Neutrophil (primary cell): Measurements from ENCODE around the gene POLN.

ENCODE experiments used
- H3K27ac ChIP-seq: fragments of 200-600 bp; sonication (generic); 2 replicates; pipeline ENCODE4 v1.5.1; 2016; ENCODE audit warnings: mild to moderate bottlenecking, moderate library complexity
- H3K27me3 ChIP-seq: fragments of 200-600 bp; sonication (generic); 2 replicates; pipeline ENCODE4 v1.6.0; 2016; ENCODE audit warnings: mild to moderate bottlenecking
- H3K36me3 ChIP-seq: fragments of 200-600 bp; sonication (generic); 2 replicates; pipeline ENCODE4 v1.5.1; 2017
- H3K4me1 ChIP-seq, 2 experiments: fragments of 200-600 bp in 1 of 2; sonication (generic) in 1 of 2; 1 replicate in 1 of 2; 2 replicates in 1 of 2; pipeline versions ENCODE4 v1.5.1 to v1.6.1; 2013 to 2016; ENCODE audit warnings: low read depth in 1 of 2, low read length in 1 of 2, mild to moderate bottlenecking in 1 of 2, moderate library complexity in 1 of 2; ENCODE audit not compliant: control insufficient read depth in 1 of 2, insufficient read depth in 1 of 2
- H3K4me3 ChIP-seq, 2 experiments: fragments of 200-600 bp in 1 of 2; sonication (generic) in 1 of 2; 1 replicate in 1 of 2; 2 replicates in 1 of 2; pipeline ENCODE4 v1.5.1; 2013 to 2016; ENCODE audit warnings: low read depth in 1 of 2, low read length in 1 of 2, mild to moderate bottlenecking in 1 of 2, moderate library complexity in 1 of 2
- H3K9me3 ChIP-seq: fragments of 200-600 bp; sonication (generic); 2 replicates; pipeline ENCODE4 v1.5.1; 2016
- TF ChIP-seq, protein P1 (sequence below): fragments of 200-600 bp; sonication (generic); IDR thresholded peaks from 2 replicates; pipeline ENCODE4 v1.5.1; 2016; ENCODE audit warnings: antibody characterized with exemption

Gene POLN

DNA sequence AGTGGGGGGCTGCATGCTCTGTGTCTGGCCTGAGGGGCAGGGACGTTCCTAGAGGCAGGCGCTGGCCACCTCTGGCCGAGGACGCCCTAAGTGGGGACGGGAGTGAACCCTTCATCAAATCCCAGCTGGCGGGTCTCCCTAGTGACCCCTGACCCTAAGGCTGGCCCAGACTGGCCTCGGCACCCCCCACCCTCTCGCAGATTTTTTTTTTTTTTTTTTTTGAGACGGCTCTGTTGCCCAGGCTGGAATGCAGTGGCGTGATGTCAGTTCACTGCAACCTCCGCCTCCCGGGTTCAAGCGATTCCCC, 21.0 kb upstream of the POLN start:
- peaks cover 14 to 26% of the 10 kb centered on the region in 2 experiments for H3K4me1 ChIP-seq
- H3K36me3 ChIP-seq, result peaks cover 10% of the 10 kb centered on the region
- no peaks in the 10 kb centered on the region for H3K27me3 ChIP-seq
- H3K9me3 ChIP-seq, result no peaks in the 10 kb centered on the region
- peak overlapping the region; percentile 96 for H3K27ac ChIP-seq
- TF ChIP-seq, protein P1, sequence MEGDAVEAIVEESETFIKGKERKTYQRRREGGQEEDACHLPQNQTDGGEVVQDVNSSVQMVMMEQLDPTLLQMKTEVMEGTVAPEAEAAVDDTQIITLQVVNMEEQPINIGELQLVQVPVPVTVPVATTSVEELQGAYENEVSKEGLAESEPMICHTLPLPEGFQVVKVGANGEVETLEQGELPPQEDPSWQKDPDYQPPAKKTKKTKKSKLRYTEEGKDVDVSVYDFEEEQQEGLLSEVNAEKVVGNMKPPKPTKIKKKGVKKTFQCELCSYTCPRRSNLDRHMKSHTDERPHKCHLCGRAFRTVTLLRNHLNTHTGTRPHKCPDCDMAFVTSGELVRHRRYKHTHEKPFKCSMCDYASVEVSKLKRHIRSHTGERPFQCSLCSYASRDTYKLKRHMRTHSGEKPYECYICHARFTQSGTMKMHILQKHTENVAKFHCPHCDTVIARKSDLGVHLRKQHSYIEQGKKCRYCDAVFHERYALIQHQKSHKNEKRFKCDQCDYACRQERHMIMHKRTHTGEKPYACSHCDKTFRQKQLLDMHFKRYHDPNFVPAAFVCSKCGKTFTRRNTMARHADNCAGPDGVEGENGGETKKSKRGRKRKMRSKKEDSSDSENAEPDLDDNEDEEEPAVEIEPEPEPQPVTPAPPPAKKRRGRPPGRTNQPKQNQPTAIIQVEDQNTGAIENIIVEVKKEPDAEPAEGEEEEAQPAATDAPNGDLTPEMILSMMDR, result no peak
- peak overlapping the region; percentile 74 to 94 for H3K4me3 ChIP-seq

DNA sequence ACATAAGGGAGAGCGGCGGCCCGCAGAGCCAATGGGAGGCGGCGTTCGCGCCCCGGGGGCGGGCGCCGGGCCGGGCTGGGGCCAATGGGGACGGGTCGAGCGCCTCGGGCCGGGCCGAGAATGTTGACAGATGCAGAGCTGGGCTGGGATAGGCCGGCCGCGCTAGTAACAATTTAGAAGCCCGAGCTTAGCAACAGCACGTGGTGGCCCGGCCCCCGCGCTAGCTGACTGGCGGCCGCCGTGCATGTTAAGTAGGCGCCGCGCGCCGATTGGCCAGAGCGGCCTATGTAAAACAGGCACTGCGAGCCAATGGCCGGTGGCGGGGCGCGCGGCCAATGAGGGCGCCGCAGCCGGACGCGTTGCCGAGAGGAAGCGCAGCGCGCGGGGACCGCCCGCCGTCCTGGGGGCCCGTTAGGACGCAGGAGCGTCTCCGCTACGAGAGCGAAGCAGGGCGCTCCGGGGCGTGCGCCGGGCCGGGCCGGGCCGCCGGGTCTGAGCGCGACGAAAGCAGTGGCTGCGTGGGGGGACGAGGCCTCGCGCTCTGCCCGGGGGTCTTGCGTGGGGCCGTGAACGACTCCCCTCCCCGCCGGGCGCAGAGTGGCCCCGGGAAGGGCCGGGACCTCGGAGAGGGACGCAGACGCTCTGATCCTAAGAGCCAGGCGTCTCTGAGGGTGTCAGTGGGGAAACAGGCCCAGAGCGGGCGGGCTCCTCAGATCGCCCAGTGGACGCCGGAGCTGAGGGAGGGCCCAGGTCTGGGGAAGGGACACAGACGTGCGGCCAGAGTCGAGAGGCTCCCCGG, 20.4 kb upstream of the POLN start:
- TF ChIP-seq, protein P1, result peak; percentile 36
- no peaks in the 10 kb centered on the region for H3K9me3 ChIP-seq
- H3K36me3 ChIP-seq, result peaks cover 14% of the 10 kb centered on the region
- peak overlapping the region; percentile 74 to 94 for H3K4me3 ChIP-seq
- peaks cover 14 to 26% of the 10 kb centered on the region in 2 experiments for H3K4me1 ChIP-seq
- peak overlapping the region; percentile 96 for H3K27ac ChIP-seq
- no peaks in the 10 kb centered on the region for H3K27me3 ChIP-seq

DNA sequence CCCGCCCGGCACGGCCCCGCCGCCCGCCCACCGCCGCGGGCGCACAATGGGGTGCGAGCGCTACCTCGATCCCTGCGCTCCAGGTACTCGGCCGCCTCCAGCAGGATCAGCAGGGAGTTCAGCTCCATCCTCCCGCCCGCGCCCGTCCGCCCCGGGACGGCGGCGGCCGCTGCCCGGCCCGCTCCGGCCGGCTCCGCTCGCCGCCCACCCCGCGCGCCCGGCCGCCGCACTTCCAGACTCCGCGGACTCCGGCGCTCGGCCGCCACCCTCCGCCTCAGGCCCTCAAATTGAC, 19.9 kb upstream of the POLN start, which contains the start of gene MXD4:
MXD4 (minus strand) TSS at position 257 of the 292 bp plus-strand sequence; CDS start at position 128, 129 bp downstream.
- Histone ChIP-seq H3K4me1 (peaks cover 14 to 26% of the 10 kb centered on the region in 2 experiments), H3K4me3 (peak within 1 kb of the TSS; percentile 74 to 94), H3K9me3 (no peaks in the 10 kb centered on the region), H3K27ac (peak within 1 kb of the TSS; percentile 96), H3K27me3 (no peaks in the 10 kb centered on the region), H3K36me3 (peaks cover 20% of the 10 kb centered on the region)
- TF ChIP-seq, protein P1, result no peak

DNA sequence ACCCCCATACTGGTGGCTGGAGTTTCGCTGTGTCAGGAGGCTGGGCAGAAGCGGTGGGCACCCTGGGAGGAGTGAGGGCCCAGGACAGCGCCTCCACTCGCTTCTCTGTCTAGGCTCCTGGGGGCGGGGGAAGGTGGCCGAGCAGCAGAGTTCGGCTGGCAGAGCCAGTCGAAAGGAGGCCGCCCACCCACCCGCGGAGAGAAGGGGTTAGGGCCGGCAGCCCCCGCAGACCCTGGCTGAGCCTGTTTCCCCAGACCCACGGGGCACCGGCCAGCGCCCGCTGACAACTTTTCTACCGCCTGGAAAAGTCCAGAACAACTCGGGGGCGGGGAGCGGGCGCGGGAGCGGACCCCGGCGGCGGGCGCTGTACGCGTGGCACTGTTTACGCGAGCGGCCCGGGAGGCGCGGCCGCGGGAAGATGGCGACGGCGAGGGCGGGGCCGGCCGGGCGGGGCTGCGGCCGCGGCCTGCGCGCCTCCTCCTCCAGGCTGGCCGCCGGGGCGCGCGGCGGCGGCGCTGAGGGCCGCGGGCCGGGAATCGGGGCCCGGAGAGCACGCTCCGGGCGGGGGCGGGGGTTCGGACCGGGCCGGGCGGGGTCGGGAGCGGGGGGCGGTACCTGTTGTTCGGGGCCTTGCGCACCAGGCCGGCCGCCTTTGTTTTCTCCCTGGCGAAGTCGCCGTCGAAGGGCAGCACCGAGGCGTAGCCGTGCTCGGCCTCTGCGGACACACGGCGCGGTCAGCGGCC, 19.4 kb upstream of the POLN start:
- TF ChIP-seq, protein P1, result no peak
- Histone ChIP-seq H3K27ac (peak overlapping the region; percentile 96), H3K27me3 (no peaks in the 10 kb centered on the region), H3K36me3 (peaks cover 20% of the 10 kb centered on the region), H3K4me1 (peaks cover 14 to 26% of the 10 kb centered on the region in 2 experiments), H3K9me3 (no peaks in the 10 kb centered on the region), H3K4me3 (peak overlapping the region; percentile 74 to 94)

DNA sequence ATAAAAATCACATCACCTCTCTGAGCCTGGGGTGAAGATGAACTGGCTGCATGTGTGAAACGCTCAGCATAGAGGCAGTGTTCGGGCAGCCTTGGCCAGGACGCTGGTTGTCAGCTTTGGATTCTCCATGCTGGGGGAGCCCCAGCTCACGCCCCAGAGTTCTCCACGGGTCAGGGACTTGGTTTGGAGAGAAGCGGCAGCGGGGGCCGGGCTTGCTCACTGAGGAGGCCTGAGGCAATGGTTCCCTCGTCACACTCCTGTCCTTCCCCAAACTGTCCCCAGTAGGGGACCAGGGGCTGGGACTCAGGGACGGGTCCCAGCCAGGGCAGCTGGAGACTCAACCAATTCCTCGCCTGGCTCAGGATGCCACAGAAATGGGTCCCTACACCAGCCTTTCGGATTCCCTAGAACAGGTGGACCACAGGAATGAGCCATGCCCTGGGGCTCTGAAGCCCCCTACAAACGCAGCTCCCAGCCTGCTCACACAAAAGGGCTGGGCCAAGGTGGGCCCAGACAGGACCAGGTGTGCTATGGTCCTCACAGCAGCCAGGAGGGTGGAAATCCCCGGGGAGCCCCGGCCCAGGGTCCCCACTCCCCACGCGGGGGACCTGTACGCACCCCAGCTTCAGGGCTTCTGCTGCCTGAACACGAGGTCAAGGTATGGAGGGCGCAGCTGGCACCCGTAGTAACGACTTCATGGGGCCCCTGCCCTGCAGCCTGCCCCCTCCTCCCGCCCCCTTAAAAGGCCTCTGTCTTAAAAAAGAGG, 18.6 kb upstream of the POLN start:
- Histone ChIP-seq H3K9me3 (no peaks in the 10 kb centered on the region), H3K36me3 (peaks cover 20% of the 10 kb centered on the region), H3K4me1 (peaks cover 14 to 26% of the 10 kb centered on the region in 2 experiments), H3K4me3 (peak overlapping the region; percentile 74 to 94), H3K27me3 (no peaks in the 10 kb centered on the region), H3K27ac (peak overlapping the region; percentile 96)
- TF ChIP-seq, protein P1, result no peak
